Left lung (tissue), 10 donors: ENCODE results near the gene CYP2F1. TPM values are rescaled to one million over a fixed set of nuclear protein-coding genes. Genes with fewer than 3 reads are reported as not detected.

ENCODE experiments used
- ATAC-seq: fragments of 200-7000 bp; cut with Tn5 transposase; one replicate; pipeline ENCODE4 v1.9.1; 2020; ENCODE audit warnings: moderate library complexity
- DNase-seq, 4 donors: peaks; one replicate each; pipeline ENCODE4 v3.0.0-alpha.2; 2013 to 2020
- H3K27ac ChIP-seq, 2 donors: fragments of 200-600 bp; sonication (generic) in 1 of 2; one replicate each; pipeline versions ENCODE4 v1.5.0 to v1.8.0; 2020 to 2021
- H3K27me3 ChIP-seq, 2 donors: fragments of 200-600 bp; sonication (generic) in 1 of 2; one replicate each; pipeline versions ENCODE4 v1.5.0 to v1.8.0; 2020 to 2021
- H3K36me3 ChIP-seq, 2 donors: fragments of 200-600 bp; sonication (generic) in 1 of 2; one replicate each; pipeline versions ENCODE4 v1.5.0 to v1.8.0; 2020 to 2021
- H3K4me1 ChIP-seq, 2 donors: fragments of 200-600 bp; one replicate each; pipeline ENCODE4 v1.8.0; 2021
- H3K4me3 ChIP-seq, 2 donors: fragments of 200-600 bp; sonication (generic) in 1 of 2; one replicate each; pipeline versions ENCODE4 v1.5.0 to v1.8.0; 2020 to 2021; ENCODE audit warnings: mild to moderate bottlenecking in 1 of 2
- H3K9me3 ChIP-seq, 2 donors: fragments of 200-600 bp; sonication (generic) in 1 of 2; one replicate each; pipeline versions ENCODE4 v1.5.0 to v1.8.0; 2020 to 2021
- intact Hi-C, 2 donors: fragments of 100-400 bp; cut with DNase I; formaldehyde crosslinking; loops; one replicate each; pipeline versions ENCODE4 v1.11.2 to v1.14.2; 2022
- polyA plus RNA-seq, 6 donors: library from polyadenylated mRNA; unstranded; fragments of 120-200 nt; gene quantifications; one replicate each; pipeline ENCODE4 v1.2.1, GENCODE V29; 2013; ENCODE audit not compliant: insufficient read length in 6 of 6
- total RNA-seq, 2 donors: library from RNA; stranded (reverse); fragmentation: NEBNext Ultra II Directional; extraction: Animal tissue kit (Norgen Biotek cat#: 25700); gene quantifications; one replicate each; pipeline ENCODE4 v1.2.1, GENCODE V29; 2021
- TF ChIP-seq, protein P1 (sequence below), 2 donors: fragments of 200-600 bp; sonication (generic) in 1 of 2; IDR thresholded peaks; one replicate each; pipeline versions ENCODE4 v1.5.0 to v1.8.0; 2021; ENCODE audit warnings: antibody characterized with exemption in 2 of 2
- donor health status: DM: no; HTN: yes; CAD: no.
- donor health status: DM: no; HTN: no; CAD: no.

The CYP2F1 gene
- total and polyA plus RNA-seq, 8 donors, result 0.17 to 1.0 (median 0.34) TPM; not detected in 1

DNA sequence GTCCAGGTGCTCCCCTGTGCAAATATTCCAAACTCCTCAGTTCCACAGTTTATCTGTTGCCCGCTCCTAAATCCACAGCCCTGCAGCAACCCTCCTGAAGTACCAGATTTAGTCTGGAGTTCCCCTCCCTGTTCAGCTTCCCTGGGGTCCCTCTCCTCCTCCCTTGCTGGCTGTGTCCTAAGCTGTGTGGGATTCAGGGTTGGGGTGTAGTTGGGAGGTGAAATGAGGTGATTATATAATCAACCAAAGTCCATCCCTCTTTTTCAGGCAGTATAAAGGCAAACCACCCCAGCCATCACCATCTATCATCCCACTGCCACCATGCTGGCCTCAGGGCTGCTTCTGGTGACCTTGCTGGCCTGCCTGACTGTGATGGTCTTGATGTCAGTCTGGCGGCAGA is 26.1 kb upstream of the CYP2F1 start, which contains the start of gene CYP2A13:
TSS of gene CYP2A13 (plus strand) at position 301 of the 400 bp plus-strand sequence. CDS start at position 322, 21 bp downstream.
- Histone ChIP-seq H3K36me3 (no peaks in the 10 kb centered on the region), H3K27me3 (peaks cover 0 to 71% of the 10 kb centered on the region in 2 donors), H3K4me3 (no peak within 1 kb of the TSS), H3K9me3 (no peaks in the 10 kb centered on the region), H3K27ac (no peak within 1 kb of the TSS), H3K4me1 (no peaks in the 10 kb centered on the region)
- no peak for ATAC-seq
- no peak for DNase-seq
- TF ChIP-seq, protein P1, sequence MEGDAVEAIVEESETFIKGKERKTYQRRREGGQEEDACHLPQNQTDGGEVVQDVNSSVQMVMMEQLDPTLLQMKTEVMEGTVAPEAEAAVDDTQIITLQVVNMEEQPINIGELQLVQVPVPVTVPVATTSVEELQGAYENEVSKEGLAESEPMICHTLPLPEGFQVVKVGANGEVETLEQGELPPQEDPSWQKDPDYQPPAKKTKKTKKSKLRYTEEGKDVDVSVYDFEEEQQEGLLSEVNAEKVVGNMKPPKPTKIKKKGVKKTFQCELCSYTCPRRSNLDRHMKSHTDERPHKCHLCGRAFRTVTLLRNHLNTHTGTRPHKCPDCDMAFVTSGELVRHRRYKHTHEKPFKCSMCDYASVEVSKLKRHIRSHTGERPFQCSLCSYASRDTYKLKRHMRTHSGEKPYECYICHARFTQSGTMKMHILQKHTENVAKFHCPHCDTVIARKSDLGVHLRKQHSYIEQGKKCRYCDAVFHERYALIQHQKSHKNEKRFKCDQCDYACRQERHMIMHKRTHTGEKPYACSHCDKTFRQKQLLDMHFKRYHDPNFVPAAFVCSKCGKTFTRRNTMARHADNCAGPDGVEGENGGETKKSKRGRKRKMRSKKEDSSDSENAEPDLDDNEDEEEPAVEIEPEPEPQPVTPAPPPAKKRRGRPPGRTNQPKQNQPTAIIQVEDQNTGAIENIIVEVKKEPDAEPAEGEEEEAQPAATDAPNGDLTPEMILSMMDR (IDR thresholded peaks at IDR 0.05), result no peak
- intact Hi-C loops, result no loop called here

DNA sequence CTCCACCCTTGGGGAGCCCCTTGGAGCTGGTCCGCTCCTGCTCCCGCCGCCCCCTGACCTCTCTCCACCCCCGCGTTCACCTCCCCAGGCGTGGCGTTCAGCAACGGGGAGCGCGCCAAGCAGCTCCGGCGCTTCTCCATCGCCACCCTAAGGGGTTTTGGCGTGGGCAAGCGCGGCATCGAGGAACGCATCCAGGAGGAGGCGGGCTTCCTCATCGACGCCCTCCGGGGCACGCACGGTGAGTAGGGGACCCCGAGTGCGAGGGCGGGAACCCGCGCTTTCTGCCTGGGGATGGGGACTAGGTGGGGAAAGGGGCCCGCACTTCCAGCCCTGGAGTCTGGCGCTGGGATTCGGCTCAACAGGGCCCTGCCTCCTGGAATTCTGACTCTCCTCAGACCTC is 24.3 kb upstream of the CYP2F1 start:
- Histone ChIP-seq H3K27me3 (peaks cover 0 to 82% of the 10 kb centered on the region in 2 donors), H3K27ac (no peak overlapping the region), H3K9me3 (no peaks in the 10 kb centered on the region), H3K4me1 (no peaks in the 10 kb centered on the region), H3K4me3 (no peak overlapping the region), H3K36me3 (no peaks in the 10 kb centered on the region)
- no peak for DNase-seq
- TF ChIP-seq, protein P1 (IDR thresholded peaks at IDR 0.05), result no peak
- ATAC-seq, result no peak
- intact Hi-C loops, result no loop called here

DNA sequence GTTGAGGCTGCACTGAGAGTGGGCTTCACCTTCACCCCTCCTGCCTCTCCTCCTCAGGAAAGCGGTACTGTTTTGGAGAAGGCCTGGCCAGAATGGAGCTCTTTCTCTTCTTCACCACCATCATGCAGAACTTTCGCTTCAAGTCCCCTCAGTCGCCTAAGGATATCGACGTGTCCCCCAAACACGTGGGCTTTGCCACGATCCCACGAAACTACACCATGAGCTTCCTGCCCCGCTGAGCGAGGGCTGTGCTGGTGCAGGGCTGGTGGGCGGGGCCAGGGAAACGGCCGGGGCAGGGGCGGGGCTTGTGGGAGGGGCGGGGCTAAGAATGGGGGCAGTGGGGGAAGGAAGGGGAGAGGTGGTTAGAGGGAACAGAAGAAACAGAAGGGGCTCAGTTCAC is 18.5 kb upstream of the CYP2F1 start:
- Histone ChIP-seq H3K36me3 (no peaks in the 10 kb centered on the region), H3K4me1 (no peaks in the 10 kb centered on the region), H3K27ac (no peak overlapping the region), H3K4me3 (no peak overlapping the region), H3K27me3 (peaks cover 0 to 41% of the 10 kb centered on the region in 2 donors), H3K9me3 (peaks cover 0 to 8% of the 10 kb centered on the region in 2 donors)
- ATAC-seq, result no peak
- TF ChIP-seq, protein P1 (IDR thresholded peaks at IDR 0.05), result no peak
- DNase-seq, result no peak
- intact Hi-C loops, result no loop called here

DNA sequence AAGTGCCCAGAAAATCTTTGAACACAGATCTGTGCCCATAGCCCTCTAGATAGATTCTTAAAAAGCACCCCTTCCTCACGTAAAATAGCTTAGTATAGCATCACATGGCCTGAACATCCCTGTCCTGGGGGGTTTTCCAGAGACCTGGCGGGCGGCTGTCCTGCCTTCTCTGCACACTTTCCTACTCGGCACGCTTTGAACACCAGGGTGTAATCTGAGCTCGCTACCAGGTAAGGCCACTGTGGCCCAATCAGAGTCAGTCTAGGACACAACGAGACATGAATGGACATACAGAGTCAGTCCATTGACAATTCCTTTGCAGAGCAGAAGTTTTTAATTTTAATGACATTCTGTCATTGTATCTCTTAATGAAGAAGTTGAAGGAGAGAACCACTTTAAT is 17.9 kb upstream of the CYP2F1 start:
- no peak for ATAC-seq
- no peaks in the 10 kb centered on the region for H3K4me1 ChIP-seq
- peaks cover 0 to 35% of the 10 kb centered on the region in 2 donors for H3K27me3 ChIP-seq
- H3K9me3 ChIP-seq, result peaks cover 0 to 8% of the 10 kb centered on the region in 2 donors
- intact Hi-C loops, result no loop called here
- no peak for DNase-seq
- no peak overlapping the region for H3K4me3 ChIP-seq
- no peaks in the 10 kb centered on the region for H3K36me3 ChIP-seq
- H3K27ac ChIP-seq, result no peak overlapping the region
- TF ChIP-seq, protein P1 (IDR thresholded peaks at IDR 0.05), result no peak

DNA sequence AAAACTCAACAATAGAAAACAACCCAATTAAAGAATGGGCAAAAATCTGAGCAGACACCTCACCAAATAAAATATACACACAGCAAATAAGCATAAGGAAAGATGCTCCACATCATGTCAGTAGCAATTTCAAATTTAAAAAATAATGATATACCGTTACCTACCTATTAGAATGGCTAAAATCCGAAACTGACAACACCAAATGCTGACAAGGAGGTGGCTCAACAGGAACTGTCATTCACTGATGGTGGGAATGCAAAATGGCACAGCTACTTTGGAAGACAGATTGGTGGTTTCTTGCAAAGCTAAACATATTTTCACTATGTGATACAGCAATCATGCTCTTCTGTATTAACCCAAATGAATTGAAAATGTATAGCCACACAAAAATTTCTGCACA is 16.9 kb upstream of the CYP2F1 start:
- Histone ChIP-seq H3K36me3 (no peaks in the 10 kb centered on the region), H3K9me3 (peaks cover 0 to 15% of the 10 kb centered on the region in 2 donors), H3K27me3 (peaks cover 0 to 28% of the 10 kb centered on the region in 2 donors), H3K4me1 (no peaks in the 10 kb centered on the region), H3K4me3 (no peak overlapping the region), H3K27ac (no peak overlapping the region)
- intact Hi-C loops, result no loop called here
- no peak for ATAC-seq
- TF ChIP-seq, protein P1 (IDR thresholded peaks at IDR 0.05), result no peak
- no peak for DNase-seq
